WTC11 (cell line): ENCODE results near the gene UBE2G1. TPM values are rescaled to one million over a fixed set of nuclear protein-coding genes. Genes with fewer than 3 reads are reported as not detected.

Experiments used
- ATAC-seq: fragments of 200-7000 bp; cut with Tn5 transposase; 2 replicates; pipeline ENCODE4 v1.10.0; 2021; ENCODE audit warnings: mild to moderate bottlenecking, moderate library complexity
- CTCF ChIA-PET: fragments of 300-600 bp; sonication (Branson Sonifier 250); formaldehyde crosslinking; loops from one replicate; lab custom pipeline; 2021; ENCODE audit warnings: antibody characterized with exemption; lab: Charles Lee
- POLR2A ChIA-PET: fragments of 350-600 bp; sonication (Branson Sonifier 250); formaldehyde crosslinking; loops from one replicate; lab custom pipeline; 2021; ENCODE audit warnings: antibody characterized with exemption; lab: Charles Lee
- DNase-seq: peaks from one replicate; pipeline ENCODE4 v3.0.0; 2021; ENCODE audit warnings: low spot score
- H3K27ac Mint-ChIP-seq: 2 replicates; pipeline ENCODE4 v1.8.0; 2021; ENCODE audit warnings: mixed read lengths
- H3K27me3 Mint-ChIP-seq: 2 replicates; pipeline ENCODE4 v1.8.0; 2021; ENCODE audit warnings: low read depth, mild to moderate bottlenecking, moderate library complexity, mixed read lengths
- H3K36me3 Mint-ChIP-seq: 2 replicates; pipeline ENCODE4 v1.8.0; 2021; ENCODE audit warnings: mixed read lengths
- H3K4me1 Mint-ChIP-seq: 2 replicates; pipeline ENCODE4 v1.8.0; 2022; ENCODE audit warnings: mixed read lengths
- H3K4me3 Mint-ChIP-seq: 2 replicates; pipeline ENCODE4 v1.8.0; 2021; ENCODE audit warnings: mild to moderate bottlenecking, moderate library complexity, mixed read lengths
- H3K9me3 Mint-ChIP-seq: 2 replicates; pipeline ENCODE4 v1.8.0; 2021; ENCODE audit warnings: mixed read lengths
- ESRRA ChIP-seq: sonication (generic); formaldehyde crosslinking; IDR thresholded peaks from 2 replicates; pipeline ENCODE4 v1.8.1; 2022; ENCODE audit warnings: mild to moderate bottlenecking, missing genetic modification reagents, borderline replicate concordance
- ETV6 ChIP-seq: sonication (generic); formaldehyde crosslinking; IDR thresholded peaks from 2 replicates; pipeline ENCODE4 v1.8.1; 2022; ENCODE audit warnings: mild to moderate bottlenecking, missing genetic modification reagents
- GRHL2 ChIP-seq: fragments of 250-450 bp; sonication (Bioruptor Pico); IDR thresholded peaks from 2 replicates; pipeline ENCODE4 v1.8.0; 2022; ENCODE audit warnings: mild to moderate bottlenecking, moderate library complexity; ENCODE audit not compliant: insufficient replicate concordance, severe bottlenecking
- MXD4 ChIP-seq: fragments of 250-450 bp; sonication (Bioruptor Pico); IDR thresholded peaks from 2 replicates; pipeline ENCODE4 v1.8.0; 2021; ENCODE audit warnings: mild to moderate bottlenecking, moderate library complexity, borderline replicate concordance
- NFYB ChIP-seq: sonication (generic); formaldehyde crosslinking; conservative IDR thresholded peaks from 2 replicates; pipeline ENCODE4 v1.8.0; 2022; ENCODE audit warnings: low read depth, missing genetic modification reagents
- TCF7 ChIP-seq: sonication (generic); formaldehyde crosslinking; IDR thresholded peaks from 2 replicates; pipeline ENCODE4 v1.8.0; 2022; ENCODE audit warnings: mild to moderate bottlenecking, low read depth, missing genetic modification reagents, moderate library complexity
- TP53 ChIP-seq: sonication (generic); formaldehyde crosslinking; IDR thresholded peaks from 2 replicates; pipeline ENCODE4 v1.8.1; 2023; ENCODE audit warnings: mild to moderate bottlenecking, missing genetic modification reagents
- ZBTB21 ChIP-seq: sonication (generic); formaldehyde crosslinking; IDR thresholded peaks from 2 replicates; pipeline ENCODE4 v1.8.1; 2023; ENCODE audit warnings: mild to moderate bottlenecking, missing genetic modification reagents, borderline replicate concordance
- ZNF138 ChIP-seq: sonication (generic); formaldehyde crosslinking; conservative IDR thresholded peaks from 2 replicates; pipeline ENCODE4 v1.8.1; 2022; ENCODE audit warnings: mild to moderate bottlenecking, moderate library complexity, missing genetic modification reagents
- ZNF219 ChIP-seq: sonication (generic); formaldehyde crosslinking; IDR thresholded peaks from 2 replicates; pipeline ENCODE4 v1.8.0; 2023; ENCODE audit warnings: missing genetic modification reagents, mild to moderate bottlenecking, borderline replicate concordance
- ZNF423 ChIP-seq: fragments of 250-450 bp; sonication (Bioruptor Pico); IDR thresholded peaks from 2 replicates; pipeline ENCODE4 v2.1.2; 2022; ENCODE audit warnings: mild to moderate bottlenecking, moderate library complexity
- total RNA-seq: library from RNA; stranded (reverse); gene quantifications from 3 replicates; pipeline ENCODE4 v1.2.3, GENCODE V29; 2021
- TF ChIP-seq, protein P1 (sequence below): sonication (generic); formaldehyde crosslinking; IDR thresholded peaks from 2 replicates; pipeline ENCODE4 v1.8.1; 2023; ENCODE audit warnings: mild to moderate bottlenecking, missing genetic modification reagents, moderate library complexity
- TF ChIP-seq, protein P2 (sequence below): sonication (generic); formaldehyde crosslinking; conservative IDR thresholded peaks from 2 replicates; pipeline ENCODE4 v1.8.1; 2023; ENCODE audit warnings: mild to moderate bottlenecking, low read depth, missing genetic modification reagents, moderate library complexity
- TF ChIP-seq, protein P3 (sequence below): sonication (generic); formaldehyde crosslinking; IDR thresholded peaks from 2 replicates; pipeline ENCODE4 v1.8.0; 2023; ENCODE audit warnings: missing genetic modification reagents, mild to moderate bottlenecking, borderline replicate concordance
- TF ChIP-seq, protein P4 (sequence below): sonication (generic); formaldehyde crosslinking; IDR thresholded peaks from 2 replicates; pipeline ENCODE4 v1.8.1; 2023; ENCODE audit warnings: mild to moderate bottlenecking, missing genetic modification reagents, borderline replicate concordance
- TF ChIP-seq, protein P5 (sequence below): fragments of 250-450 bp; sonication (Bioruptor Pico); IDR thresholded peaks from 2 replicates; pipeline ENCODE4 v1.9.0; 2021; ENCODE audit warnings: mild to moderate bottlenecking
- TF ChIP-seq, protein P6 (sequence below): fragments of 200-600 bp; IDR thresholded peaks from 2 replicates; pipeline ENCODE4 v1.8.0; 2022; ENCODE audit warnings: antibody characterized with exemption
- TF ChIP-seq, protein P7 (sequence below): sonication (generic); formaldehyde crosslinking; IDR thresholded peaks from 2 replicates; pipeline ENCODE4 v1.8.1; 2023; ENCODE audit warnings: mild to moderate bottlenecking, missing genetic modification reagents, moderate library complexity
- TF ChIP-seq, protein P8 (sequence below): sonication (generic); formaldehyde crosslinking; conservative IDR thresholded peaks from 2 replicates; pipeline ENCODE4 v1.8.1; 2022; ENCODE audit warnings: mild to moderate bottlenecking, missing genetic modification reagents

Gene UBE2G1
- total RNA-seq, 1 experiment from 2014 or later, result 177 TPM

DNA sequence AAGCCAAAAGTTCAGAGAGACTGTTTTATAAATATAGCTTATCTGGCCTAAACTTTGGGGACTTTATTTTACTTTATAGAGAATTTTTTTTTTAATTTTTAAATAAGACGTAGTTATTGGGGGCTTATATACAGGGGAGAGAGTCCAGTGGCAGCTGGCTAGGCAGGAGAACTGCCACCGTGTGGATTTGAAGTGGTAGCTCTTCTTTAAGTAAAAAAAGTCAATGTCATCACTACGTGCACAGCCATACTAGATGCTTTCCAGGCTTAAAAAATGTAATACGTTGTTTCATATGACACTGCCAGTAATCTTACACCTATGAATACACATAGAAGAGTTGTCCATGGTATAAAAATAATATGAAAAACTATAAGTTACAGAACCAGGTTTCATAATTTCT lies 70.8 kb downstream of the UBE2G1 start:
- no peak overlapping the region for H3K4me3 Mint-ChIP-seq
- CTCF ChIA-PET, result interaction anchor here (1.8 to 2.0 kb wide), 2 partner anchors 80 to 95 kb away, joined by 5 to 7 read pairs; no protein-coding TSS in a partner anchor
- ATAC-seq (no peak), DNase-seq (no peak)
- POLR2A ChIA-PET, result no interaction called here
- H3K4me1 Mint-ChIP-seq, result peaks cover 22% of the 10 kb centered on the region
- peaks cover 38% of the 10 kb centered on the region for H3K36me3 Mint-ChIP-seq
- H3K27me3 Mint-ChIP-seq, result no peaks in the 10 kb centered on the region
- no peak overlapping the region for H3K27ac Mint-ChIP-seq
- TF ChIP-seq ESRRA (no peak), TP53 (no peak), GRHL2 (CRISPR knock-in tag) (no peak)
- TF ChIP-seq, protein P1, sequence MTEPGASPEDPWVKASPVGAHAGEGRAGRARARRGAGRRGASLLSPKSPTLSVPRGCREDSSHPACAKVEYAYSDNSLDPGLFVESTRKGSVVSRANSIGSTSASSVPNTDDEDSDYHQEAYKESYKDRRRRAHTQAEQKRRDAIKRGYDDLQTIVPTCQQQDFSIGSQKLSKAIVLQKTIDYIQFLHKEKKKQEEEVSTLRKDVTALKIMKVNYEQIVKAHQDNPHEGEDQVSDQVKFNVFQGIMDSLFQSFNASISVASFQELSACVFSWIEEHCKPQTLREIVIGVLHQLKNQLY, result no peak
- H3K9me3 Mint-ChIP-seq, result no peaks in the 10 kb centered on the region

DNA sequence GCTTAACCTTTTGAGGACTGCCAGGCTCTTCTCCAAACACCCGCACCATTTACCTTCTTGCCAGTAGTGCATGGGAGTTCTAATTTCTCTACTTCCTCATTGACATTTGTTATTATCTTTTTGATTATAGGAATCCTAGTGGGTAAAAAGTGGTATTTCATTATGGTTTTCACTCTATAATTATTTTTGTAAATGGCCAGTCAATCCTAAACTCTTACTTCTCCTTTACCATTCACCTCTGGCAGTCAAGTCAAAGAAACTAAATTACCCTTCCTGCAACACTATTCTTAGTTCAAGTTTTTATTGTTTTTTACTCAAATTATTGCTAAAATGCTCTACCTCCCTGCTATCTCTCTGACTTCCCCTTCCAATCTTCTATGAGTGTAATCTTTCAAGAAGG lies 72.9 kb downstream of the UBE2G1 start:
- no peak overlapping the region for H3K4me3 Mint-ChIP-seq
- ATAC-seq (no peak), DNase-seq (no peak)
- peaks cover 19% of the 10 kb centered on the region for H3K4me1 Mint-ChIP-seq
- TF ChIP-seq ZNF138 (CRISPR knock-in tag), result no peak
- no peak for TF ChIP-seq ZNF219 (CRISPR knock-in tag)
- TF ChIP-seq, protein P2, sequence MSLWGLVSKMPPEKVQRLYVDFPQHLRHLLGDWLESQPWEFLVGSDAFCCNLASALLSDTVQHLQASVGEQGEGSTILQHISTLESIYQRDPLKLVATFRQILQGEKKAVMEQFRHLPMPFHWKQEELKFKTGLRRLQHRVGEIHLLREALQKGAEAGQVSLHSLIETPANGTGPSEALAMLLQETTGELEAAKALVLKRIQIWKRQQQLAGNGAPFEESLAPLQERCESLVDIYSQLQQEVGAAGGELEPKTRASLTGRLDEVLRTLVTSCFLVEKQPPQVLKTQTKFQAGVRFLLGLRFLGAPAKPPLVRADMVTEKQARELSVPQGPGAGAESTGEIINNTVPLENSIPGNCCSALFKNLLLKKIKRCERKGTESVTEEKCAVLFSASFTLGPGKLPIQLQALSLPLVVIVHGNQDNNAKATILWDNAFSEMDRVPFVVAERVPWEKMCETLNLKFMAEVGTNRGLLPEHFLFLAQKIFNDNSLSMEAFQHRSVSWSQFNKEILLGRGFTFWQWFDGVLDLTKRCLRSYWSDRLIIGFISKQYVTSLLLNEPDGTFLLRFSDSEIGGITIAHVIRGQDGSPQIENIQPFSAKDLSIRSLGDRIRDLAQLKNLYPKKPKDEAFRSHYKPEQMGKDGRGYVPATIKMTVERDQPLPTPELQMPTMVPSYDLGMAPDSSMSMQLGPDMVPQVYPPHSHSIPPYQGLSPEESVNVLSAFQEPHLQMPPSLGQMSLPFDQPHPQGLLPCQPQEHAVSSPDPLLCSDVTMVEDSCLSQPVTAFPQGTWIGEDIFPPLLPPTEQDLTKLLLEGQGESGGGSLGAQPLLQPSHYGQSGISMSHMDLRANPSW (CRISPR knock-in tag), result no peak
- TF ChIP-seq, protein P3, sequence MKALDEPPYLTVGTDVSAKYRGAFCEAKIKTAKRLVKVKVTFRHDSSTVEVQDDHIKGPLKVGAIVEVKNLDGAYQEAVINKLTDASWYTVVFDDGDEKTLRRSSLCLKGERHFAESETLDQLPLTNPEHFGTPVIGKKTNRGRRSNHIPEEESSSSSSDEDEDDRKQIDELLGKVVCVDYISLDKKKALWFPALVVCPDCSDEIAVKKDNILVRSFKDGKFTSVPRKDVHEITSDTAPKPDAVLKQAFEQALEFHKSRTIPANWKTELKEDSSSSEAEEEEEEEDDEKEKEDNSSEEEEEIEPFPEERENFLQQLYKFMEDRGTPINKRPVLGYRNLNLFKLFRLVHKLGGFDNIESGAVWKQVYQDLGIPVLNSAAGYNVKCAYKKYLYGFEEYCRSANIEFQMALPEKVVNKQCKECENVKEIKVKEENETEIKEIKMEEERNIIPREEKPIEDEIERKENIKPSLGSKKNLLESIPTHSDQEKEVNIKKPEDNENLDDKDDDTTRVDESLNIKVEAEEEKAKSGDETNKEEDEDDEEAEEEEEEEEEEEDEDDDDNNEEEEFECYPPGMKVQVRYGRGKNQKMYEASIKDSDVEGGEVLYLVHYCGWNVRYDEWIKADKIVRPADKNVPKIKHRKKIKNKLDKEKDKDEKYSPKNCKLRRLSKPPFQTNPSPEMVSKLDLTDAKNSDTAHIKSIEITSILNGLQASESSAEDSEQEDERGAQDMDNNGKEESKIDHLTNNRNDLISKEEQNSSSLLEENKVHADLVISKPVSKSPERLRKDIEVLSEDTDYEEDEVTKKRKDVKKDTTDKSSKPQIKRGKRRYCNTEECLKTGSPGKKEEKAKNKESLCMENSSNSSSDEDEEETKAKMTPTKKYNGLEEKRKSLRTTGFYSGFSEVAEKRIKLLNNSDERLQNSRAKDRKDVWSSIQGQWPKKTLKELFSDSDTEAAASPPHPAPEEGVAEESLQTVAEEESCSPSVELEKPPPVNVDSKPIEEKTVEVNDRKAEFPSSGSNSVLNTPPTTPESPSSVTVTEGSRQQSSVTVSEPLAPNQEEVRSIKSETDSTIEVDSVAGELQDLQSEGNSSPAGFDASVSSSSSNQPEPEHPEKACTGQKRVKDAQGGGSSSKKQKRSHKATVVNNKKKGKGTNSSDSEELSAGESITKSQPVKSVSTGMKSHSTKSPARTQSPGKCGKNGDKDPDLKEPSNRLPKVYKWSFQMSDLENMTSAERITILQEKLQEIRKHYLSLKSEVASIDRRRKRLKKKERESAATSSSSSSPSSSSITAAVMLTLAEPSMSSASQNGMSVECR (CRISPR knock-in tag), result no peak
- TF ChIP-seq, protein P4, sequence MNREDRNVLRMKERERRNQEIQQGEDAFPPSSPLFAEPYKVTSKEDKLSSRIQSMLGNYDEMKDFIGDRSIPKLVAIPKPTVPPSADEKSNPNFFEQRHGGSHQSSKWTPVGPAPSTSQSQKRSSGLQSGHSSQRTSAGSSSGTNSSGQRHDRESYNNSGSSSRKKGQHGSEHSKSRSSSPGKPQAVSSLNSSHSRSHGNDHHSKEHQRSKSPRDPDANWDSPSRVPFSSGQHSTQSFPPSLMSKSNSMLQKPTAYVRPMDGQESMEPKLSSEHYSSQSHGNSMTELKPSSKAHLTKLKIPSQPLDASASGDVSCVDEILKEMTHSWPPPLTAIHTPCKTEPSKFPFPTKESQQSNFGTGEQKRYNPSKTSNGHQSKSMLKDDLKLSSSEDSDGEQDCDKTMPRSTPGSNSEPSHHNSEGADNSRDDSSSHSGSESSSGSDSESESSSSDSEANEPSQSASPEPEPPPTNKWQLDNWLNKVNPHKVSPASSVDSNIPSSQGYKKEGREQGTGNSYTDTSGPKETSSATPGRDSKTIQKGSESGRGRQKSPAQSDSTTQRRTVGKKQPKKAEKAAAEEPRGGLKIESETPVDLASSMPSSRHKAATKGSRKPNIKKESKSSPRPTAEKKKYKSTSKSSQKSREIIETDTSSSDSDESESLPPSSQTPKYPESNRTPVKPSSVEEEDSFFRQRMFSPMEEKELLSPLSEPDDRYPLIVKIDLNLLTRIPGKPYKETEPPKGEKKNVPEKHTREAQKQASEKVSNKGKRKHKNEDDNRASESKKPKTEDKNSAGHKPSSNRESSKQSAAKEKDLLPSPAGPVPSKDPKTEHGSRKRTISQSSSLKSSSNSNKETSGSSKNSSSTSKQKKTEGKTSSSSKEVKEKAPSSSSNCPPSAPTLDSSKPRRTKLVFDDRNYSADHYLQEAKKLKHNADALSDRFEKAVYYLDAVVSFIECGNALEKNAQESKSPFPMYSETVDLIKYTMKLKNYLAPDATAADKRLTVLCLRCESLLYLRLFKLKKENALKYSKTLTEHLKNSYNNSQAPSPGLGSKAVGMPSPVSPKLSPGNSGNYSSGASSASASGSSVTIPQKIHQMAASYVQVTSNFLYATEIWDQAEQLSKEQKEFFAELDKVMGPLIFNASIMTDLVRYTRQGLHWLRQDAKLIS (CRISPR knock-in tag), result no peak
- TF ChIP-seq, protein P5, sequence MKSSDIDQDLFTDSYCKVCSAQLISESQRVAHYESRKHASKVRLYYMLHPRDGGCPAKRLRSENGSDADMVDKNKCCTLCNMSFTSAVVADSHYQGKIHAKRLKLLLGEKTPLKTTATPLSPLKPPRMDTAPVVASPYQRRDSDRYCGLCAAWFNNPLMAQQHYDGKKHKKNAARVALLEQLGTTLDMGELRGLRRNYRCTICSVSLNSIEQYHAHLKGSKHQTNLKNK (CRISPR knock-in tag), result no peak
- no peak for TF ChIP-seq ZBTB21 (CRISPR knock-in tag)
- no peak for TF ChIP-seq NFYB
- TF ChIP-seq, protein P6, sequence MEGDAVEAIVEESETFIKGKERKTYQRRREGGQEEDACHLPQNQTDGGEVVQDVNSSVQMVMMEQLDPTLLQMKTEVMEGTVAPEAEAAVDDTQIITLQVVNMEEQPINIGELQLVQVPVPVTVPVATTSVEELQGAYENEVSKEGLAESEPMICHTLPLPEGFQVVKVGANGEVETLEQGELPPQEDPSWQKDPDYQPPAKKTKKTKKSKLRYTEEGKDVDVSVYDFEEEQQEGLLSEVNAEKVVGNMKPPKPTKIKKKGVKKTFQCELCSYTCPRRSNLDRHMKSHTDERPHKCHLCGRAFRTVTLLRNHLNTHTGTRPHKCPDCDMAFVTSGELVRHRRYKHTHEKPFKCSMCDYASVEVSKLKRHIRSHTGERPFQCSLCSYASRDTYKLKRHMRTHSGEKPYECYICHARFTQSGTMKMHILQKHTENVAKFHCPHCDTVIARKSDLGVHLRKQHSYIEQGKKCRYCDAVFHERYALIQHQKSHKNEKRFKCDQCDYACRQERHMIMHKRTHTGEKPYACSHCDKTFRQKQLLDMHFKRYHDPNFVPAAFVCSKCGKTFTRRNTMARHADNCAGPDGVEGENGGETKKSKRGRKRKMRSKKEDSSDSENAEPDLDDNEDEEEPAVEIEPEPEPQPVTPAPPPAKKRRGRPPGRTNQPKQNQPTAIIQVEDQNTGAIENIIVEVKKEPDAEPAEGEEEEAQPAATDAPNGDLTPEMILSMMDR, result no peak
- TF ChIP-seq TP53, result no peak
- no peak for TF ChIP-seq TCF7 (CRISPR knock-in tag)
- TF ChIP-seq, protein P7, sequence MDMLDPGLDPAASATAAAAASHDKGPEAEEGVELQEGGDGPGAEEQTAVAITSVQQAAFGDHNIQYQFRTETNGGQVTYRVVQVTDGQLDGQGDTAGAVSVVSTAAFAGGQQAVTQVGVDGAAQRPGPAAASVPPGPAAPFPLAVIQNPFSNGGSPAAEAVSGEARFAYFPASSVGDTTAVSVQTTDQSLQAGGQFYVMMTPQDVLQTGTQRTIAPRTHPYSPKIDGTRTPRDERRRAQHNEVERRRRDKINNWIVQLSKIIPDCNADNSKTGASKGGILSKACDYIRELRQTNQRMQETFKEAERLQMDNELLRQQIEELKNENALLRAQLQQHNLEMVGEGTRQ, result no peak
- TF ChIP-seq, protein P8, sequence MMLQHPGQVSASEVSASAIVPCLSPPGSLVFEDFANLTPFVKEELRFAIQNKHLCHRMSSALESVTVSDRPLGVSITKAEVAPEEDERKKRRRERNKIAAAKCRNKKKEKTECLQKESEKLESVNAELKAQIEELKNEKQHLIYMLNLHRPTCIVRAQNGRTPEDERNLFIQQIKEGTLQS (CRISPR knock-in tag), result no peak
- no peak for TF ChIP-seq MXD4 (CRISPR knock-in tag)
- TF ChIP-seq ETV6, result no peak
- TF ChIP-seq ZNF423 (CRISPR knock-in tag), result no peak
- H3K36me3 Mint-ChIP-seq, result peaks cover 41% of the 10 kb centered on the region
- H3K9me3 Mint-ChIP-seq, result no peaks in the 10 kb centered on the region
- ChIA-PET POLR2A (no interaction called here), CTCF (no interaction called here)
- H3K27me3 Mint-ChIP-seq, result no peaks in the 10 kb centered on the region
- peak overlapping the region; percentile 34 for H3K27ac Mint-ChIP-seq
